Activated CD8-positive, alpha-beta memory T cell treated with anti-CD3 and anti-CD28 coated beads, Interleukin-2, amount 10 ng/mL, durations not matched to agents 7 days and 5 days (primary cell): ENCODE results near the gene KLK1. TPM values are rescaled to one million over a fixed set of nuclear protein-coding genes. Genes with fewer than 3 reads are reported as not detected.
"Not testable (repeated sequence)": the region's sequence is repeated elsewhere in the genome, so short reads cannot be mapped to it uniquely, and the experiment has no call there.

ENCODE experiments used
- ATAC-seq: fragments of 150-1000 bp; cut with Tn5 transposase; one replicate; pipeline ENCODE4 v1.10.0; 2021; ENCODE audit warnings: moderate library complexity
- CTCF ChIA-PET: fragments of 350-600 bp; sonication (Branson Sonifier 250); formaldehyde crosslinking; loops from one replicate; lab custom pipeline; 2021; ENCODE audit warnings: antibody characterized with exemption; lab: Charles Lee
- DNase-seq: peaks from one replicate; pipeline ENCODE4 v3.0.0-alpha.2; 2020
- H3K27ac Mint-ChIP-seq: one replicate; pipeline ENCODE4 v1.8.0; 2021; ENCODE audit warnings: mild to moderate bottlenecking, mixed read lengths
- H3K27me3 Mint-ChIP-seq: one replicate; pipeline ENCODE4 v1.8.0; 2021; ENCODE audit warnings: mixed read lengths
- H3K36me3 Mint-ChIP-seq: one replicate; pipeline ENCODE4 v1.8.0; 2021; ENCODE audit warnings: mild to moderate bottlenecking, mixed read lengths
- H3K4me1 Mint-ChIP-seq: one replicate; pipeline ENCODE4 v1.8.0; 2021; ENCODE audit warnings: mixed read lengths
- H3K4me3 Mint-ChIP-seq: one replicate; pipeline ENCODE4 v1.8.0; 2021; ENCODE audit warnings: mild to moderate bottlenecking, moderate library complexity, mixed read lengths
- H3K9me3 Mint-ChIP-seq: one replicate; pipeline ENCODE4 v1.8.0; 2022; ENCODE audit warnings: low read depth, mixed read lengths
- total RNA-seq, 2 experiments: library from RNA; stranded (reverse); gene quantifications; one replicate each; pipeline ENCODE4 v1.2.3, GENCODE V29; 2021

Gene KLK1
- total RNA-seq, 2 experiments from 2014 or later = 3.0 to 3.2 TPM

GRCh38 chr19:50790396-50790795 lies 33.2 kb downstream of the KLK1 start, which contains the start of gene ACP4:
Gene ACP4, plus strand, starts transcription at chr19:50790415. Its CDS starts 0 bp downstream, at chr19:50790415.
- CTCF ChIA-PET = no interaction called here
- Mint-ChIP-seq H3K27ac (no peak within 1 kb of the TSS), H3K36me3 (no peaks in the 10 kb centered on the region)

GRCh38 chr19:50785329-50785728 lies 38.3 kb downstream of the KLK1 start:
- Mint-ChIP-seq H3K4me1 (peaks cover 5% of the 10 kb centered on the region), H3K4me3 (no peak overlapping the region), H3K36me3 (no peaks in the 10 kb centered on the region), H3K27me3 (peaks cover 18% of the 10 kb centered on the region), H3K27ac (no peak overlapping the region), H3K9me3 (no peaks in the 10 kb centered on the region)
- ATAC-seq (no peak), DNase-seq (no peak)
- CTCF ChIA-PET = interaction anchor here (1.2 kb wide), 1 partner anchor 177 kb away, joined by 3 read pairs; no protein-coding TSS in a partner anchor

More at GRCh38 chr19:50790396-50790795, 33.2 kb downstream of the KLK1 start, which contains the start of gene ACP4:
- Mint-ChIP-seq H3K4me3 (no peak within 1 kb of the TSS), H3K27me3 (no peaks in the 10 kb centered on the region), H3K4me1 (peaks cover 4% of the 10 kb centered on the region), H3K9me3 (no peaks in the 10 kb centered on the region)
- ATAC-seq (no peak), DNase-seq (no peak)

- Mint-ChIP-seq H3K4me3 (no peak overlapping the region), H3K27me3 (peaks cover 24% of the 10 kb centered on the region), H3K27ac (no peak overlapping the region), H3K36me3 (no peaks in the 10 kb centered on the region), H3K4me1 (peaks cover 5% of the 10 kb centered on the region), H3K9me3 (no peaks in the 10 kb centered on the region)
- no peak for DNase-seq
- ATAC-seq = no peak
- CTCF ChIA-PET = interaction anchor here (1.2 to 1.3 kb wide), 2 partner anchors 177 to 229 kb away, joined by 3 to 4 read pairs; no protein-coding TSS in a partner anchor
Observed at GRCh38 chr19:50784710-50785109, 38.9 kb downstream of the KLK1 start.

GRCh38 chr19:50783848-50784152 lies 39.8 kb downstream of the KLK1 start:
- DNase-seq, H3K4me1 Mint-ChIP-seq, H3K4me3 Mint-ChIP-seq, H3K9me3 Mint-ChIP-seq, ATAC-seq, H3K36me3 Mint-ChIP-seq, H3K27ac Mint-ChIP-seq: not testable (repeated sequence)
- CTCF ChIA-PET = interaction anchor here (0.6 to 1.7 kb wide), 19 partner anchors 9 to 437 kb away, joined by 3 to 8 read pairs (median 4); no protein-coding TSS in a partner anchor
- peaks cover 33% of the 10 kb centered on the region for H3K27me3 Mint-ChIP-seq

DNA sequence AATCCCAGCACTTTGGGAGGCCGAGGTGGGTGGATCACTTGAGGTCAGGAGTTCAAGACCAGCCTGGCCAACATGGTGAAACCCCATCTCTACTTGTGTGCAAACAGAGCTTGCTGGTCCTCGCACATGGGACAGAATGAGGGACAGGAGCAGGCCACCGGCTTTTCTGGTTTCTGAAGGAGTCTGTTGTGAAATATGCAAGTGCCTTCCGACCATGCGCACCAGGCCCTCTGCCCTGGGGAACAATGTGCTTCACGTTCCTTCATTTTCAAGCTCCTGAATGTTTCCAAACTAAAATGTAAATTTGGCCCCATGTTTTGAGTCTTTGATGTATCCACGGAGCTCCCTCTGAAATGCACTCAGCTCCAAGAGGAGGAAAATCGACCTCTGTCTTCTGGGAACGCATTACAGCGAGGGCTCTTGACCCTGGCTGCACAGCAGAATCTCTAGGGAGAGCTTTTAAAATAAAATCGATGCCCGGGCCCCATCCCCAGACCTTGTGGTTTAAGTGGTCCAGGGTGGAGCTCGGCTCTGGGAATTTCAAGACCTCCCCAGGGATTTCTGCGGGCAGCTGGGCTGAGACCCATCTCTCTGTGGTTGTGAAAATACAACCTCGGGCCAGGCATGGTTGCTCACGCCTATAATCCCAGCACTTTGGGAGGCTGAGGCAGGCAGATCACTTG lies 42.7 kb downstream of the KLK1 start:
- H3K9me3 Mint-ChIP-seq = no peaks in the 10 kb centered on the region
- DNase-seq (no peak), ATAC-seq (no peak)
- CTCF ChIA-PET = interaction anchor here (0.7 to 1.6 kb wide), 4 partner anchors 75 to 423 kb away, joined by 3 to 6 read pairs (median 3); no protein-coding TSS in a partner anchor
- H3K4me3 Mint-ChIP-seq = no peak overlapping the region
- no peak overlapping the region for H3K27ac Mint-ChIP-seq
- H3K36me3 Mint-ChIP-seq = no peaks in the 10 kb centered on the region
- peaks cover 51% of the 10 kb centered on the region for H3K27me3 Mint-ChIP-seq
- peaks cover 5% of the 10 kb centered on the region for H3K4me1 Mint-ChIP-seq

- ATAC-seq (no peak), DNase-seq (no peak)
- H3K9me3 Mint-ChIP-seq = no peaks in the 10 kb centered on the region
- peaks cover 53% of the 10 kb centered on the region for H3K27me3 Mint-ChIP-seq
- H3K4me3 Mint-ChIP-seq = no peak overlapping the region
- CTCF ChIA-PET = interaction anchor here (1.0 to 1.4 kb wide), 6 partner anchors 46 to 423 kb away, joined by 3 to 7 read pairs (median 4); no protein-coding TSS in a partner anchor
- H3K36me3 Mint-ChIP-seq = no peaks in the 10 kb centered on the region
- peaks cover 5% of the 10 kb centered on the region for H3K4me1 Mint-ChIP-seq
- no peak overlapping the region for H3K27ac Mint-ChIP-seq
Observed at GRCh38 chr19:50779504-50780457, 43.8 kb downstream of the KLK1 start.

DNA sequence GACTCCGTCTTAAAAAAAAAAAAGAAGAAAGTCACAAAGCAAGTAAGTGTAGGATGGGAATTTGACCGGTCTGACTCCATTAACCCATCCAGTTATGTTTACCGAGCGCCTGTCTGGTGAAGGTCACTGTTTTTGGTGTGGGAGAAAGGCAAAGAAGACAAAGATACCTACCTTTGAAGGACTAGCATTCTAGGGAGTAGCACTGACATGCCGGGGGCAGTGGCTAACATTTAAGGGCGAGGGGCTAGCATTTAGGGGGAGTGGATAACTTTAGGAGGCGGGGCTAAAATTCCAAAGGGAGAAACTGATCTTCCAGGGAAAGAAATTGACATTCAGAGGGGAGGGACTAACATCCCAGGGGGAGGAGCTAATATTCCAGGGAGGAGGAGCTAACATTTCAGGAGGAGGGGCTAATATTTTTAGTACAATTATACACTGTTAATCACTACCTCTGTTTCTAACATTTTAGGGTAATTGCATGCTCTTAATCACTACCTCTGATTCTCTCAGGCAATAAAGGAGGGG lies 44.6 kb downstream of the KLK1 start:
- peaks cover 5% of the 10 kb centered on the region for H3K4me1 Mint-ChIP-seq
- DNase-seq (no peak), ATAC-seq (no peak)
- H3K4me3 Mint-ChIP-seq = no peak overlapping the region
- H3K27ac Mint-ChIP-seq = no peak overlapping the region
- H3K36me3 Mint-ChIP-seq = no peaks in the 10 kb centered on the region
- CTCF ChIA-PET = interaction anchor here (0.7 to 1.4 kb wide), 6 partner anchors 45 to 864 kb away, joined by 3 to 7 read pairs (median 4); no protein-coding TSS in a partner anchor
- peaks cover 53% of the 10 kb centered on the region for H3K27me3 Mint-ChIP-seq
- H3K9me3 Mint-ChIP-seq = no peaks in the 10 kb centered on the region

- Mint-ChIP-seq H3K27me3 (peaks cover 46% of the 10 kb centered on the region), H3K36me3 (no peaks in the 10 kb centered on the region), H3K27ac (no peak overlapping the region), H3K9me3 (no peaks in the 10 kb centered on the region), H3K4me3 (no peak overlapping the region), H3K4me1 (no peaks in the 10 kb centered on the region)
- CTCF ChIA-PET = interaction anchor here (0.7 to 1.3 kb wide), 3 partner anchors 144 to 756 kb away, joined by 3 to 4 read pairs (median 3); no protein-coding TSS in a partner anchor
- ATAC-seq (no peak), DNase-seq (no peak)
Observed at GRCh38 chr19:50777830-50778303, 45.7 kb downstream of the KLK1 start.

- no peak for ATAC-seq
- Mint-ChIP-seq H3K27ac (no peak overlapping the region), H3K4me1 (no peaks in the 10 kb centered on the region), H3K27me3 (peaks cover 42% of the 10 kb centered on the region), H3K36me3 (no peaks in the 10 kb centered on the region), H3K9me3 (no peaks in the 10 kb centered on the region), H3K4me3 (no peak overlapping the region)
- CTCF ChIA-PET = interaction anchor here (0.7 to 1.3 kb wide), 2 partner anchors 145 to 755 kb away, joined by 3 to 4 read pairs; no protein-coding TSS in a partner anchor
- no peak for DNase-seq
Observed at GRCh38 chr19:50777261-50777660, 46.3 kb downstream of the KLK1 start.

GRCh38 chr19:50776131-50776530 lies 47.5 kb downstream of the KLK1 start:
- ATAC-seq (no peak), DNase-seq (no peak)
- Mint-ChIP-seq H3K9me3 (no peaks in the 10 kb centered on the region), H3K4me1 (no peaks in the 10 kb centered on the region), H3K4me3 (no peak overlapping the region), H3K27me3 (peaks cover 42% of the 10 kb centered on the region), H3K27ac (no peak overlapping the region), H3K36me3 (no peaks in the 10 kb centered on the region)
- CTCF ChIA-PET = no interaction called here

DNA sequence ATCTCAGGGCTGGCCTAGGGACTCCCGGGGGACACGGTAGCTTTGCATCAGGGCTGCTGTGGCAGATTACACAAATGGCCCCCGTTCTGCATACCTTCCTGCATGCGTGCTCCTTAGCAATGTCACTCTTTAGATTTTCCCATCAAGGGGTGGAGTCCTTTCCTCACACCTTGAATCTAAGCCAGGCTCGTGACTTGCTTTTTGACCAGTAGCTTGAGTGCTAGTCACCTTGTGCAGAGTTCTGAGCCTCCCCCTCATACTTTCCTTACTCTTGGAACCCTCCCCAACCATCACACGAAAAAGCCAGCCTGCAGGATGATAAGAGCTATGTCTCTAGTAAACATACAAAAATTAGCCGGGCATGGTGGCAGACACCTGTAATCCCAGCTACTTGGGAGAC lies 50.1 kb downstream of the KLK1 start:
- peaks cover 16% of the 10 kb centered on the region for H3K27me3 Mint-ChIP-seq

GRCh38 chr19:50772912-50773311 lies 50.7 kb downstream of the KLK1 start:
- H3K9me3 Mint-ChIP-seq, H3K27ac Mint-ChIP-seq, H3K4me1 Mint-ChIP-seq, CTCF ChIA-PET, ATAC-seq, H3K4me3 Mint-ChIP-seq, H3K36me3 Mint-ChIP-seq, DNase-seq: not testable (repeated sequence)
- H3K27me3 Mint-ChIP-seq = peaks cover 12% of the 10 kb centered on the region

More for the DNA sequence above, 50.1 kb downstream of the KLK1 start:
- H3K36me3 Mint-ChIP-seq, H3K4me1 Mint-ChIP-seq, DNase-seq, ATAC-seq, H3K27ac Mint-ChIP-seq, H3K9me3 Mint-ChIP-seq, H3K4me3 Mint-ChIP-seq: not testable (repeated sequence)
- CTCF ChIA-PET = interaction anchor here (0.7 kb wide), 1 partner anchor 49 kb away, joined by 3 read pairs; no protein-coding TSS in a partner anchor

- CTCF ChIA-PET = no interaction called here
- H3K27me3 Mint-ChIP-seq = peaks cover 8% of the 10 kb centered on the region
- H3K4me3 Mint-ChIP-seq = no peak overlapping the region
- ATAC-seq (no peak), DNase-seq (no peak)
- no peaks in the 10 kb centered on the region for H3K9me3 Mint-ChIP-seq
- no peaks in the 10 kb centered on the region for H3K36me3 Mint-ChIP-seq
- H3K4me1 Mint-ChIP-seq = no peaks in the 10 kb centered on the region
- H3K27ac Mint-ChIP-seq = no peak overlapping the region
Observed at GRCh38 chr19:50772476-50772875, 51.1 kb downstream of the KLK1 start.
